A549 (cell line): ENCODE results near the gene ANKS6.

Experiments
- EP300 ChIP-seq, 2 experiments: fragments of >200 bp; sonication (Bioruptor Twin); formaldehyde crosslinking; IDR thresholded peaks; 2 replicates in 1 of 2; 3 replicates in 1 of 2; pipeline ENCODE4 v1.6.1; 2016 to 2017
- TF ChIP-seq, protein P1 (sequence below): fragments of >200 bp; sonication (Bioruptor Twin); formaldehyde crosslinking; IDR thresholded peaks from 3 replicates; pipeline ENCODE4 v1.5.1; 2016
- TF ChIP-seq, protein P2 (sequence below): fragments of 450-650 bp; IDR thresholded peaks from 2 replicates; pipeline ENCODE4 v1.6.1; 2014; ENCODE audit warnings: antibody characterized with exemption

DNA sequence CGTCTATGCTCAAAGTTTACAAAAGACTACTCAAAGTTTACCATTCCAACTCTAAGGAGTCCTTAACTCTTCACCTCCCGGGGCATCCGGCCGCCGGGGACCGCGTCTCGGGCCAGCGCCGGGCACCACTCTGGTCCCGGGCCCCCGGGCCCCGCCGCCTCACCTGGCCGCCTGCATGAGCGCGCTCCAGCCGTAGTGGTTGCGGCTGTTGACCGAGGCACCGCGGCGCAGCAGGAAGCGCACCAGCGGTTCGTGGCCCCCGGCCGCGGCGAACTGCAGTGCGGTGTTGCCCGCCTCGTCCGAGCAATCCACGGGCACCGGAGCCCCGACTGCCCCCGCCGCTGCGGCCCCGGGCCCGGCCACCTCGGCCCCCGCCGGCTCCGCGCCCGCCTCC lies 388 bp downstream of the ANKS6 start:
- TF ChIP-seq, protein P1, sequence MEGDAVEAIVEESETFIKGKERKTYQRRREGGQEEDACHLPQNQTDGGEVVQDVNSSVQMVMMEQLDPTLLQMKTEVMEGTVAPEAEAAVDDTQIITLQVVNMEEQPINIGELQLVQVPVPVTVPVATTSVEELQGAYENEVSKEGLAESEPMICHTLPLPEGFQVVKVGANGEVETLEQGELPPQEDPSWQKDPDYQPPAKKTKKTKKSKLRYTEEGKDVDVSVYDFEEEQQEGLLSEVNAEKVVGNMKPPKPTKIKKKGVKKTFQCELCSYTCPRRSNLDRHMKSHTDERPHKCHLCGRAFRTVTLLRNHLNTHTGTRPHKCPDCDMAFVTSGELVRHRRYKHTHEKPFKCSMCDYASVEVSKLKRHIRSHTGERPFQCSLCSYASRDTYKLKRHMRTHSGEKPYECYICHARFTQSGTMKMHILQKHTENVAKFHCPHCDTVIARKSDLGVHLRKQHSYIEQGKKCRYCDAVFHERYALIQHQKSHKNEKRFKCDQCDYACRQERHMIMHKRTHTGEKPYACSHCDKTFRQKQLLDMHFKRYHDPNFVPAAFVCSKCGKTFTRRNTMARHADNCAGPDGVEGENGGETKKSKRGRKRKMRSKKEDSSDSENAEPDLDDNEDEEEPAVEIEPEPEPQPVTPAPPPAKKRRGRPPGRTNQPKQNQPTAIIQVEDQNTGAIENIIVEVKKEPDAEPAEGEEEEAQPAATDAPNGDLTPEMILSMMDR, result no peak
- TF ChIP-seq, protein P2, sequence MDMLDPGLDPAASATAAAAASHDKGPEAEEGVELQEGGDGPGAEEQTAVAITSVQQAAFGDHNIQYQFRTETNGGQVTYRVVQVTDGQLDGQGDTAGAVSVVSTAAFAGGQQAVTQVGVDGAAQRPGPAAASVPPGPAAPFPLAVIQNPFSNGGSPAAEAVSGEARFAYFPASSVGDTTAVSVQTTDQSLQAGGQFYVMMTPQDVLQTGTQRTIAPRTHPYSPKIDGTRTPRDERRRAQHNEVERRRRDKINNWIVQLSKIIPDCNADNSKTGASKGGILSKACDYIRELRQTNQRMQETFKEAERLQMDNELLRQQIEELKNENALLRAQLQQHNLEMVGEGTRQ, result no peak
- TF ChIP-seq EP300 (IDR thresholded peaks at IDR 0.05), result no peak
